HepG2 (cell line): Measurements from ENCODE around the gene RSPH9. TPM values are rescaled to one million over a fixed set of nuclear protein-coding genes. Genes with fewer than 3 reads are reported as not detected.

Experiments
- HBP1 ChIP-seq: IDR thresholded peaks from 2 replicates; pipeline ENCODE4 v1.6.1; 2016; ENCODE audit warnings: low read depth, control low read depth
- HNF4A ChIP-seq: sonication (generic); formaldehyde crosslinking; IDR thresholded peaks from 2 replicates; pipeline ENCODE4 v1.4.0; 2020; ENCODE audit warnings: missing genetic modification reagents
- KLF16 ChIP-seq, 2 experiments: sonication (generic) in 1 of 2; formaldehyde crosslinking in 1 of 2; IDR thresholded peaks; 2 replicates each; pipeline versions ENCODE4 v1.6.1 to v1.8.0; 2016 to 2023; ENCODE audit warnings: missing genetic modification reagents in 2 of 2, missing compliant biosample characterization in 1 of 2
- MTA1 ChIP-seq: sonication (generic); formaldehyde crosslinking; IDR thresholded peaks from 2 replicates; pipeline ENCODE4 v1.4.0; 2020; ENCODE audit warnings: missing genetic modification reagents, mild to moderate bottlenecking, borderline replicate concordance
- ZFX ChIP-seq: sonication (generic); formaldehyde crosslinking; IDR thresholded peaks from 2 replicates; pipeline ENCODE4 v1.4.0; 2020; ENCODE audit warnings: mild to moderate bottlenecking, low read depth, missing genetic modification reagents, moderate library complexity
- ZNF224 ChIP-seq: sonication (generic); formaldehyde crosslinking; IDR thresholded peaks from 2 replicates; pipeline ENCODE4 v1.5.0; 2020; ENCODE audit warnings: mild to moderate bottlenecking, missing genetic modification reagents
- ZNF225 ChIP-seq: sonication (generic); formaldehyde crosslinking; IDR thresholded peaks from 2 replicates; pipeline ENCODE4 v1.4.0; 2020; ENCODE audit warnings: mild to moderate bottlenecking, missing genetic modification reagents
- ZNF30 ChIP-seq: sonication (generic); formaldehyde crosslinking; IDR thresholded peaks from 2 replicates; pipeline ENCODE4 v1.5.0; 2020; ENCODE audit warnings: mild to moderate bottlenecking, missing genetic modification reagents
- ZNF407 ChIP-seq: sonication (generic); formaldehyde crosslinking; IDR thresholded peaks from one replicate; pipeline ENCODE4 v1.5.1; 2020; ENCODE audit warnings: mild to moderate bottlenecking, missing genetic modification reagents; ENCODE audit errors: not compliant biosample characterization
- ZNF780A ChIP-seq: sonication (generic); formaldehyde crosslinking; IDR thresholded peaks from 2 replicates; pipeline ENCODE4 v1.8.0; 2022; ENCODE audit warnings: mild to moderate bottlenecking, missing genetic modification reagents, moderate library complexity
- polyA plus RNA-seq, 8 experiments: library from polyadenylated mRNA; depleted of rRNA in 3 of 8; stranded (reverse) in 7 of 8; unstranded in 1 of 8; fragments of >200 nt; fragmentation: Illumina TruSeq in 4 of 8; extraction: Trizol in 4 of 8; gene quantifications; 2 replicates each; pipeline versions ENCODE4 v1.2.1 to v1.2.3, GENCODE V29; 2011 to 2016; ENCODE audit warnings: low read depth in 4 of 8, missing spikeins in 1 of 8, mixed read lengths in 1 of 8; ENCODE audit not compliant: insufficient read depth in 1 of 8
- total RNA-seq, 5 experiments: library from RNA; depleted of rRNA; stranded (reverse); fragments of >200 nt; fragmentation: Illumina TruSeq; extraction: Trizol; gene quantifications; 2 replicates each; pipeline ENCODE4 v1.2.3, GENCODE V29; 2016; ENCODE audit warnings: low read depth in 1 of 5
- TF ChIP-seq, protein P1 (sequence below): sonication (generic); formaldehyde crosslinking; IDR thresholded peaks from 2 replicates; pipeline ENCODE4 v1.5.0; 2020; ENCODE audit warnings: mild to moderate bottlenecking, missing genetic modification reagents
- TF ChIP-seq, protein P2 (sequence below): sonication (generic); formaldehyde crosslinking; IDR thresholded peaks from 2 replicates; pipeline ENCODE4 v1.4.0; 2020; ENCODE audit warnings: mild to moderate bottlenecking, low read depth, missing genetic modification reagents

RSPH9 gene
- total and polyA plus RNA-seq, 2 of the 13 experiments (the other 11 are each of a cell fraction or from before 2014, with no cell fraction given): 0.04 TPM; not detected in 1

GRCh38 chr6:43671801-43672690 lies 27.2 kb downstream of the RSPH9 start (continued):
- TF ChIP-seq ZNF407 (CRISPR knock-in tag) (no peak), MTA1 (peak; percentile 96), ZNF224 (peak; percentile 91; the same call in 1 of the 2 replicates), ZNF225 (peak; percentile 55; the same call in 1 of the 2 replicates), ZNF780A (CRISPR knock-in tag) (no peak), ZFX (CRISPR knock-in tag) (peak; percentile 75), HBP1 (CRISPR knock-in tag) (peak; percentile 74; the same call in 1 of the 2 replicates), ZNF30 (CRISPR knock-in tag) (no peak), KLF16 (CRISPR knock-in tag; IDR thresholded peaks at IDR 0.05) (peak in 1 of 2 experiments; percentile 57; a peak in 1 of 4 replicates), HNF4A (CRISPR knock-in tag) (peak; percentile 76)
- TF ChIP-seq, protein P1, sequence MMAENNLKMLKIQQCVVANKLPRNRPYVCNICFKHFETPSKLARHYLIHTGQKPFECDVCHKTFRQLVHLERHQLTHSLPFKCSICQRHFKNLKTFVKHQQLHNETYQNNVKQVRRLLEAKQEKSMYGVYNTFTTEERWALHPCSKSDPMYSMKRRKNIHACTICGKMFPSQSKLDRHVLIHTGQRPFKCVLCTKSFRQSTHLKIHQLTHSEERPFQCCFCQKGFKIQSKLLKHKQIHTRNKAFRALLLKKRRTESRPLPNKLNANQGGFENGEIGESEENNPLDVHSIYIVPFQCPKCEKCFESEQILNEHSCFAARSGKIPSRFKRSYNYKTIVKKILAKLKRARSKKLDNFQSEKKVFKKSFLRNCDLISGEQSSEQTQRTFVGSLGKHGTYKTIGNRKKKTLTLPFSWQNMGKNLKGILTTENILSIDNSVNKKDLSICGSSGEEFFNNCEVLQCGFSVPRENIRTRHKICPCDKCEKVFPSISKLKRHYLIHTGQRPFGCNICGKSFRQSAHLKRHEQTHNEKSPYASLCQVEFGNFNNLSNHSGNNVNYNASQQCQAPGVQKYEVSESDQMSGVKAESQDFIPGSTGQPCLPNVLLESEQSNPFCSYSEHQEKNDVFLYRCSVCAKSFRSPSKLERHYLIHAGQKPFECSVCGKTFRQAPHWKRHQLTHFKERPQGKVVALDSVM (CRISPR knock-in tag): peak; percentile 68; the same call in 1 of the 2 replicates
- TF ChIP-seq, protein P2, sequence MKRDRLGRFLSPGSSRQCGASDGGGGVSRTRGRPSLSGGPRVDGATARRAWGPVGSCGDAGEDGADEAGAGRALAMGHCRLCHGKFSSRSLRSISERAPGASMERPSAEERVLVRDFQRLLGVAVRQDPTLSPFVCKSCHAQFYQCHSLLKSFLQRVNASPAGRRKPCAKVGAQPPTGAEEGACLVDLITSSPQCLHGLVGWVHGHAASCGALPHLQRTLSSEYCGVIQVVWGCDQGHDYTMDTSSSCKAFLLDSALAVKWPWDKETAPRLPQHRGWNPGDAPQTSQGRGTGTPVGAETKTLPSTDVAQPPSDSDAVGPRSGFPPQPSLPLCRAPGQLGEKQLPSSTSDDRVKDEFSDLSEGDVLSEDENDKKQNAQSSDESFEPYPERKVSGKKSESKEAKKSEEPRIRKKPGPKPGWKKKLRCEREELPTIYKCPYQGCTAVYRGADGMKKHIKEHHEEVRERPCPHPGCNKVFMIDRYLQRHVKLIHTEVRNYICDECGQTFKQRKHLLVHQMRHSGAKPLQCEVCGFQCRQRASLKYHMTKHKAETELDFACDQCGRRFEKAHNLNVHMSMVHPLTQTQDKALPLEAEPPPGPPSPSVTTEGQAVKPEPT (CRISPR knock-in tag): peak; percentile 69; the same call in 1 of the 2 replicates
